Neural cell (in vitro differentiated cells): ENCODE data around the gene EIF3B.

Experiments used
- EZH2 ChIP-seq: fragments of 200-600, 300-800 bp; shearing (Covaris generic), sonication (generic); IDR thresholded peaks from 2 replicates; pipeline ENCODE4 v1.6.1; 2014; ENCODE audit warnings: antibody characterized with exemption, low read length, borderline replicate concordance, mild to moderate bottlenecking; ENCODE audit not compliant: insufficient read depth, poor library complexity, severe bottlenecking
- MXI1 ChIP-seq: fragments of 450-650 bp; conservative IDR thresholded peaks from 2 replicates; pipeline ENCODE4 v1.6.1; 2014; ENCODE audit warnings: antibody characterized with exemption, mild to moderate bottlenecking; ENCODE audit not compliant: poor library complexity, severe bottlenecking
- POLR2AphosphoS5 ChIP-seq: IDR thresholded peaks from 2 replicates; pipeline ENCODE4 v1.6.1; 2012
- RAD21 ChIP-seq: fragments of 450-650 bp; conservative IDR thresholded peaks from 2 replicates; pipeline ENCODE4 v1.6.1; 2014; ENCODE audit warnings: antibody characterized with exemption, mild to moderate bottlenecking, moderate library complexity
- SMC3 ChIP-seq: fragments of 450-650 bp; conservative IDR thresholded peaks from 2 replicates; pipeline ENCODE4 v1.6.1; 2014; ENCODE audit warnings: antibody characterized with exemption, mild to moderate bottlenecking, moderate library complexity; ENCODE audit not compliant: poor library complexity
- TF ChIP-seq, protein P1 (sequence below): fragments of 450-650 bp; IDR thresholded peaks from 2 replicates; pipeline ENCODE4 v1.5.1; 2014; ENCODE audit warnings: antibody characterized with exemption, mild to moderate bottlenecking, moderate library complexity; ENCODE audit not compliant: poor library complexity, severe bottlenecking
- TF ChIP-seq, protein P2 (sequence below): IDR thresholded peaks from 2 replicates; pipeline ENCODE4 v1.6.1; 2012; ENCODE audit warnings: borderline replicate concordance

DNA sequence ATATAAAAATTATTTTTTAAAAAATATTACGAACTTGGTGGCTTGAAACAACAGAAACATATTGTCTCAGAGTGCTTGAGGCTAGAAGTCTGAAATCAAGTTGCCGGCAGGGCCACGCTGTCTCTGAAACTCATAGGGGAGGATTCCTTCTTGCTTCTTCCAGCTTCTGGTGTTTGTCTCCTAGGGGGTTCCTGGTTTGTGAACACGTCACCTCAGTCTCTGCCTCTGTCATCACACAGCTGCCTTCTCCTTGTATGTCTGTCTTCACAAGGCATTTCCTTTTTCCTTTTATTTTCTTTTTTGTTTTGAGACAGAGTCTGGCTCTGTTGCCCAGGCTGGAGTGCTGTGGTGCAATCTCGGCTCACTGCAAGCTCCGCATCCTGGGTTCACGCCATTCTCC, 27.7 kb upstream of the EIF3B start:
- TF ChIP-seq, protein P1, sequence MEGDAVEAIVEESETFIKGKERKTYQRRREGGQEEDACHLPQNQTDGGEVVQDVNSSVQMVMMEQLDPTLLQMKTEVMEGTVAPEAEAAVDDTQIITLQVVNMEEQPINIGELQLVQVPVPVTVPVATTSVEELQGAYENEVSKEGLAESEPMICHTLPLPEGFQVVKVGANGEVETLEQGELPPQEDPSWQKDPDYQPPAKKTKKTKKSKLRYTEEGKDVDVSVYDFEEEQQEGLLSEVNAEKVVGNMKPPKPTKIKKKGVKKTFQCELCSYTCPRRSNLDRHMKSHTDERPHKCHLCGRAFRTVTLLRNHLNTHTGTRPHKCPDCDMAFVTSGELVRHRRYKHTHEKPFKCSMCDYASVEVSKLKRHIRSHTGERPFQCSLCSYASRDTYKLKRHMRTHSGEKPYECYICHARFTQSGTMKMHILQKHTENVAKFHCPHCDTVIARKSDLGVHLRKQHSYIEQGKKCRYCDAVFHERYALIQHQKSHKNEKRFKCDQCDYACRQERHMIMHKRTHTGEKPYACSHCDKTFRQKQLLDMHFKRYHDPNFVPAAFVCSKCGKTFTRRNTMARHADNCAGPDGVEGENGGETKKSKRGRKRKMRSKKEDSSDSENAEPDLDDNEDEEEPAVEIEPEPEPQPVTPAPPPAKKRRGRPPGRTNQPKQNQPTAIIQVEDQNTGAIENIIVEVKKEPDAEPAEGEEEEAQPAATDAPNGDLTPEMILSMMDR, result no peak
- no peak for TF ChIP-seq EZH2
- no peak for TF ChIP-seq RAD21
- TF ChIP-seq SMC3, result no peak
- TF ChIP-seq, protein P2, sequence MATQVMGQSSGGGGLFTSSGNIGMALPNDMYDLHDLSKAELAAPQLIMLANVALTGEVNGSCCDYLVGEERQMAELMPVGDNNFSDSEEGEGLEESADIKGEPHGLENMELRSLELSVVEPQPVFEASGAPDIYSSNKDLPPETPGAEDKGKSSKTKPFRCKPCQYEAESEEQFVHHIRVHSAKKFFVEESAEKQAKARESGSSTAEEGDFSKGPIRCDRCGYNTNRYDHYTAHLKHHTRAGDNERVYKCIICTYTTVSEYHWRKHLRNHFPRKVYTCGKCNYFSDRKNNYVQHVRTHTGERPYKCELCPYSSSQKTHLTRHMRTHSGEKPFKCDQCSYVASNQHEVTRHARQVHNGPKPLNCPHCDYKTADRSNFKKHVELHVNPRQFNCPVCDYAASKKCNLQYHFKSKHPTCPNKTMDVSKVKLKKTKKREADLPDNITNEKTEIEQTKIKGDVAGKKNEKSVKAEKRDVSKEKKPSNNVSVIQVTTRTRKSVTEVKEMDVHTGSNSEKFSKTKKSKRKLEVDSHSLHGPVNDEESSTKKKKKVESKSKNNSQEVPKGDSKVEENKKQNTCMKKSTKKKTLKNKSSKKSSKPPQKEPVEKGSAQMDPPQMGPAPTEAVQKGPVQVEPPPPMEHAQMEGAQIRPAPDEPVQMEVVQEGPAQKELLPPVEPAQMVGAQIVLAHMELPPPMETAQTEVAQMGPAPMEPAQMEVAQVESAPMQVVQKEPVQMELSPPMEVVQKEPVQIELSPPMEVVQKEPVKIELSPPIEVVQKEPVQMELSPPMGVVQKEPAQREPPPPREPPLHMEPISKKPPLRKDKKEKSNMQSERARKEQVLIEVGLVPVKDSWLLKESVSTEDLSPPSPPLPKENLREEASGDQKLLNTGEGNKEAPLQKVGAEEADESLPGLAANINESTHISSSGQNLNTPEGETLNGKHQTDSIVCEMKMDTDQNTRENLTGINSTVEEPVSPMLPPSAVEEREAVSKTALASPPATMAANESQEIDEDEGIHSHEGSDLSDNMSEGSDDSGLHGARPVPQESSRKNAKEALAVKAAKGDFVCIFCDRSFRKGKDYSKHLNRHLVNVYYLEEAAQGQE, result no peak
- TF ChIP-seq POLR2AphosphoS5, result no peak
- no peak for TF ChIP-seq MXI1
